ENCODE results near the gene OIT3.
A peak's percentile ranks its signal among the peaks of the same experiment; 100 is the strongest.
"Not testable (repeated sequence)": the region's sequence is repeated elsewhere in the genome, so short reads cannot be mapped to it uniquely, and the experiment has no call there.

Gene OIT3

GRCh38 chr10:72888151-72888638 is 5.3 kb upstream of the OIT3 start:
- Histone ChIP-seq H3K9ac (peak overlapping the region in 6 of 11 experiments; percentile 71 to 79 (median 74); a peak in 7 of 22 replicates), H3K4me2 (peak overlapping the region; percentile 76 to 98 (median 89); a peak in 21 of 22 replicates), H3K4me1 (peaks cover 30 to 60% (median 50%) of the 10 kb centered on the region in 10 experiments), H3K9me3 (replicated peaks in 1 of 11) (peaks cover 0 to 35% (median 24%) of the 10 kb centered on the region in 11 experiments; a peak in 17 of 22 replicates), H4K20me1 (no peaks in the 10 kb centered on the region), H3K36me3 (peaks cover 0 to 51% (median 35%) of the 10 kb centered on the region in 11 experiments; a peak in 16 of 22 replicates), H3K4me3 (peak overlapping the region in 3 of 10 experiments; percentile 1 to 52 (median 50); a peak in 3 of 20 replicates), H3K27me3 (no peaks in the 10 kb centered on the region), H3K27ac (peak overlapping the region in 10 of 11 experiments; percentile 82 to 97 (median 86); a peak in 19 of 22 replicates)
- no peak for TF ChIP-seq Cebpa-rat (IDR thresholded peaks at IDR 0.05)

GRCh38 chr10:72889391-72889831 is 4.1 kb upstream of the OIT3 start:
- H3K4me1 ChIP-seq = peaks cover 30 to 55% (median 45%) of the 10 kb centered on the region in 10 experiments

GRCh38 chr10:72890086-72890485 is 3.5 kb upstream of the OIT3 start:
- Histone ChIP-seq H4K20me1 (no peaks in the 10 kb centered on the region), H3K9me3 (replicated peaks in 1 of 11) (peaks cover 0 to 25% (median 18%) of the 10 kb centered on the region in 11 experiments; a peak in 13 of 22 replicates), H3K36me3 (peaks cover 0 to 32% (median 19%) of the 10 kb centered on the region in 11 experiments; a peak in 14 of 22 replicates), H3K4me1 (peaks cover 30 to 48% (median 38%) of the 10 kb centered on the region in 10 experiments), H3K27ac (no peak overlapping the region), H3K4me2 (no peak overlapping the region), H3K4me3 (no peak overlapping the region), H3K27me3 (no peaks in the 10 kb centered on the region), H3K9ac (no peak overlapping the region)
- TF ChIP-seq Cebpa-rat (IDR thresholded peaks at IDR 0.05) = no peak

More at GRCh38 chr10:72889391-72889831, 4.1 kb upstream of the OIT3 start:
- no peak overlapping the region for H3K27ac ChIP-seq
- H3K9me3 ChIP-seq (replicated peaks in 1 of 11) = peaks cover 0 to 30% (median 18%) of the 10 kb centered on the region in 11 experiments; a peak in 13 of 22 replicates
- TF ChIP-seq Cebpa-rat (IDR thresholded peaks at IDR 0.05) = no peak
- no peaks in the 10 kb centered on the region for H3K27me3 ChIP-seq
- no peaks in the 10 kb centered on the region for H4K20me1 ChIP-seq
- H3K4me2 ChIP-seq = peak overlapping the region in 1 of 11 experiments; percentile 87; a peak in 2 of 22 replicates
- peaks cover 0 to 38% (median 25%) of the 10 kb centered on the region in 11 experiments; a peak in 14 of 22 replicates for H3K36me3 ChIP-seq
- H3K4me3 ChIP-seq = no peak overlapping the region
- no peak overlapping the region for H3K9ac ChIP-seq

- no peak overlapping the region for H3K27ac ChIP-seq
- H3K9me3 ChIP-seq (replicated peaks in 1 of 11) = 0 out of 22 replicates have a peak, but pooled peaks cover 0 to 3% (median 0%) of the 10 kb centered on the region in 11 experiments
- peak overlapping the region in 5 of 11 experiments; percentile 2 to 33 (median 5); a peak in 5 of 22 replicates for H3K4me2 ChIP-seq
- no peak overlapping the region for H3K4me3 ChIP-seq
- TF ChIP-seq Cebpa-rat (IDR thresholded peaks at IDR 0.05) = no peak
- no peaks in the 10 kb centered on the region for H4K20me1 ChIP-seq
- H3K9ac ChIP-seq = no peak overlapping the region
- H3K4me1 ChIP-seq = peaks cover 0 to 7% (median 2%) of the 10 kb centered on the region in 10 experiments; a peak in 7 of 20 replicates
- H3K27me3 ChIP-seq = no peaks in the 10 kb centered on the region
- H3K36me3 ChIP-seq = no peaks in the 10 kb centered on the region
Measured at GRCh38 chr10:72895236-72895850, 1.8 kb downstream of the OIT3 start.

GRCh38 chr10:72898616-72899015 is 5.1 kb downstream of the OIT3 start:
- Histone ChIP-seq H3K4me1 (peaks cover 0 to 7% (median 2%) of the 10 kb centered on the region in 10 experiments; a peak in 7 of 20 replicates), H3K27me3 (no peaks in the 10 kb centered on the region), H3K9me3 (replicated peaks in 1 of 11) (peaks cover 0 to 4% (median 0%) of the 10 kb centered on the region in 11 experiments; a peak in 1 of 22 replicates), H3K36me3 (no peaks in the 10 kb centered on the region), H3K4me2 (no peak overlapping the region), H3K27ac (no peak overlapping the region), H3K4me3 (no peak overlapping the region), H4K20me1 (no peaks in the 10 kb centered on the region), H3K9ac (no peak overlapping the region)
- TF ChIP-seq Cebpa-rat (IDR thresholded peaks at IDR 0.05) = no peak

- H3K9me3 ChIP-seq (replicated peaks in 1 of 11) = peaks cover 0 to 4% (median 0%) of the 10 kb centered on the region in 11 experiments; a peak in 1 of 22 replicates
- no peak overlapping the region for H3K27ac ChIP-seq
- H3K4me2 ChIP-seq = no peak overlapping the region
- H4K20me1 ChIP-seq = no peaks in the 10 kb centered on the region
- H3K9ac ChIP-seq = no peak overlapping the region
- H3K36me3 ChIP-seq = no peaks in the 10 kb centered on the region
- H3K4me1 ChIP-seq = peaks cover 0 to 14% (median 3%) of the 10 kb centered on the region in 10 experiments; a peak in 9 of 20 replicates
- H3K27me3 ChIP-seq = no peaks in the 10 kb centered on the region
- no peak for TF ChIP-seq Cebpa-rat (IDR thresholded peaks at IDR 0.05)
- no peak overlapping the region for H3K4me3 ChIP-seq
Measured at GRCh38 chr10:72899545-72899944, 6.0 kb downstream of the OIT3 start.

- not testable (repeated sequence) for H4K20me1 ChIP-seq; H3K9ac ChIP-seq; H3K9me3 ChIP-seq (replicated peaks in 1 of 11); H3K36me3 ChIP-seq; H3K27me3 ChIP-seq; H3K27ac ChIP-seq; H3K4me3 ChIP-seq
- Histone ChIP-seq H3K4me1 (peaks cover 0 to 19% (median 9%) of the 10 kb centered on the region in 10 experiments; a peak in 11 of 20 replicates), H3K4me2 (peak overlapping the region in 1 of 11 experiments; percentile 12; a peak in 1 of 22 replicates)
Measured at GRCh38 chr10:72903941-72904446, 10.5 kb downstream of the OIT3 start.

- H3K9ac ChIP-seq = no peak overlapping the region
- no peaks in the 10 kb centered on the region for H4K20me1 ChIP-seq
- TF ChIP-seq Cebpa-rat (IDR thresholded peaks at IDR 0.05) = no peak
- no peak overlapping the region for H3K27ac ChIP-seq
- no peak overlapping the region for H3K4me3 ChIP-seq
- H3K36me3 ChIP-seq = no peaks in the 10 kb centered on the region
- no peaks in the 10 kb centered on the region for H3K27me3 ChIP-seq
- H3K9me3 ChIP-seq (replicated peaks in 1 of 11) = peaks cover 0 to 4% (median 0%) of the 10 kb centered on the region in 11 experiments; a peak in 1 of 22 replicates
- H3K4me2 ChIP-seq = peak overlapping the region in 6 of 11 experiments; percentile 2 to 51 (median 34); a peak in 10 of 22 replicates
- peaks cover 0 to 19% (median 9%) of the 10 kb centered on the region in 10 experiments; a peak in 11 of 20 replicates for H3K4me1 ChIP-seq
Measured at GRCh38 chr10:72904806-72905205, 11.3 kb downstream of the OIT3 start.

- Histone ChIP-seq H3K4me2 (no peak overlapping the region), H3K36me3 (no peaks in the 10 kb centered on the region), H3K27ac (no peak overlapping the region), H3K4me3 (no peak overlapping the region), H4K20me1 (no peaks in the 10 kb centered on the region), H3K9ac (no peak overlapping the region), H3K27me3 (no peaks in the 10 kb centered on the region), H3K9me3 (replicated peaks in 1 of 11) (peaks cover 0 to 4% (median 0%) of the 10 kb centered on the region in 11 experiments; a peak in 1 of 22 replicates), H3K4me1 (peaks cover 0 to 19% (median 9%) of the 10 kb centered on the region in 10 experiments; a peak in 11 of 20 replicates)
- no peak for TF ChIP-seq Cebpa-rat (IDR thresholded peaks at IDR 0.05)
Measured at GRCh38 chr10:72906446-72906845, 12.9 kb downstream of the OIT3 start.
